ENCODE measurements around the gene IL17RA. TPM values are rescaled to one million over a fixed set of nuclear protein-coding genes. Genes with fewer than 3 reads are reported as not detected.

IL17RA gene
- total RNA-seq, 1 experiment from 2014 or later = 12.1 TPM

- TF ChIP-seq CTCF (conservative IDR thresholded peaks at IDR 0.05; ENCODE audit: low read depth, low read length) (no peak), EZH2 (IDR thresholded peaks at IDR 0.05; ENCODE audit: borderline replicate concordance, low read depth, low read length, poor library complexity, severe bottlenecking) (no peak)
- no peaks in the 10 kb centered on the region for H3K4me1 ChIP-seq (ENCODE audit: insufficient read depth, low read length, poor library complexity, severe bottlenecking)
- H3K27me3 ChIP-seq (replicated peaks; ENCODE audit: insufficient read depth, low read depth, low read length, poor library complexity) = no peaks in the 10 kb centered on the region
- ChIA-PET CTCF (interaction anchor here (2.5 kb wide), 1 partner anchor 139 kb away, joined by 22 read pairs; no protein-coding TSS in a partner anchor), POLR2A (ENCODE audit: low non-redundant PET) (no interaction called here)
- intact Hi-C loops (cut with micrococcal nuclease; ENCODE audit: unreplicated experiment) = no loop called here
- H3K9me3 ChIP-seq (ENCODE audit: low read depth, low read length, poor library complexity, severe bottlenecking) = no peaks in the 10 kb centered on the region
- no peak overlapping the region for H3K27ac ChIP-seq (ENCODE audit: low read depth, low read length, poor library complexity, severe bottlenecking)
- no TSS peak for BruUV-seq (replicated peaks)
- no peak overlapping the region for H3K4me3 ChIP-seq (ENCODE audit: low read depth, low read length, poor library complexity, severe bottlenecking)
- no peak for DNase-seq (ENCODE audit: low spot score)
- H3K36me3 ChIP-seq (ENCODE audit: insufficient read depth, low read length, poor library complexity, severe bottlenecking) = no peaks in the 10 kb centered on the region
These were observed 28.0 kb upstream of the IL17RA start for GRCh38 chr22:17056807-17057206.

- Histone ChIP-seq H3K36me3 (ENCODE audit: insufficient read depth, low read length, poor library complexity, severe bottlenecking) (no peaks in the 10 kb centered on the region), H3K9me3 (ENCODE audit: low read depth, low read length, poor library complexity, severe bottlenecking) (no peaks in the 10 kb centered on the region), H3K4me1 (ENCODE audit: insufficient read depth, low read length, poor library complexity, severe bottlenecking) (no peaks in the 10 kb centered on the region), H3K4me3 (ENCODE audit: low read depth, low read length, poor library complexity, severe bottlenecking) (no peak overlapping the region), H3K27ac (ENCODE audit: low read depth, low read length, poor library complexity, severe bottlenecking) (no peak overlapping the region), H3K27me3 (replicated peaks; ENCODE audit: insufficient read depth, low read depth, low read length, poor library complexity) (no peaks in the 10 kb centered on the region)
- ChIA-PET POLR2A (ENCODE audit: low non-redundant PET) (no interaction called here), CTCF (interaction anchor here (0.5 to 2.5 kb wide), 7 partner anchors 9 to 443 kb away, joined by 3 to 22 read pairs (median 3); no protein-coding TSS in a partner anchor)
- intact Hi-C loops (cut with micrococcal nuclease; ENCODE audit: unreplicated experiment) = loop anchor here (1.0 kb wide), 1 partner anchor 141 kb away; no protein-coding TSS in a partner anchor
- no TSS peak for BruUV-seq (replicated peaks)
- peak; percentile 68 for DNase-seq (ENCODE audit: low spot score)
- peak; percentile 94 for TF ChIP-seq CTCF (conservative IDR thresholded peaks at IDR 0.05; ENCODE audit: low read depth, low read length)
- TF ChIP-seq EZH2 (IDR thresholded peaks at IDR 0.05; ENCODE audit: borderline replicate concordance, low read depth, low read length, poor library complexity, severe bottlenecking) = no peak
These were observed 26.6 kb upstream of the IL17RA start for GRCh38 chr22:17057959-17058814.

- TF ChIP-seq CTCF (conservative IDR thresholded peaks at IDR 0.05; ENCODE audit: low read depth, low read length) (no peak), EZH2 (IDR thresholded peaks at IDR 0.05; ENCODE audit: borderline replicate concordance, low read depth, low read length, poor library complexity, severe bottlenecking) (no peak)
- POLR2A ChIA-PET (ENCODE audit: low non-redundant PET) = no interaction called here
- intact Hi-C loops (cut with micrococcal nuclease; ENCODE audit: unreplicated experiment) = no loop called here
These were observed 24.7 kb upstream of the IL17RA start for GRCh38 chr22:17060126-17060525.

More at GRCh38 chr22:17060126-17060525, 24.7 kb upstream of the IL17RA start:
- BruUV-seq (replicated peaks) = no TSS peak
- CTCF ChIA-PET = no interaction called here
- no peak for DNase-seq (ENCODE audit: low spot score)
- no peaks in the 10 kb centered on the region for H3K27me3 ChIP-seq (replicated peaks; ENCODE audit: insufficient read depth, low read depth, low read length, poor library complexity)
- no peaks in the 10 kb centered on the region for H3K4me1 ChIP-seq (ENCODE audit: insufficient read depth, low read length, poor library complexity, severe bottlenecking)
- H3K36me3 ChIP-seq (ENCODE audit: insufficient read depth, low read length, poor library complexity, severe bottlenecking) = no peaks in the 10 kb centered on the region
- no peak overlapping the region for H3K27ac ChIP-seq (ENCODE audit: low read depth, low read length, poor library complexity, severe bottlenecking)
- H3K4me3 ChIP-seq (ENCODE audit: low read depth, low read length, poor library complexity, severe bottlenecking) = no peak overlapping the region
- no peaks in the 10 kb centered on the region for H3K9me3 ChIP-seq (ENCODE audit: low read depth, low read length, poor library complexity, severe bottlenecking)
